Glutamatergic neuron (in vitro differentiated cells): ENCODE data around the gene CX3CL1. TPM values are rescaled to one million over a fixed set of nuclear protein-coding genes. Genes with fewer than 3 reads are reported as not detected.
"Not testable (repeated sequence)": the region's sequence is repeated elsewhere in the genome, so short reads cannot be mapped to it uniquely, and the experiment has no call there.

ENCODE experiments used
- DNase-seq: peaks from one replicate; pipeline ENCODE4 v3.0.0; 2022
- H3K27ac Mint-ChIP-seq: one replicate; pipeline ENCODE4 v1.8.0; 2020; ENCODE audit warnings: mild to moderate bottlenecking, mixed read lengths, inconsistent platforms; ENCODE audit not compliant: unreplicated experiment
- H3K27me3 Mint-ChIP-seq: one replicate; pipeline ENCODE4 v1.8.0; 2020; ENCODE audit warnings: mild to moderate bottlenecking, moderate library complexity, mixed read lengths, inconsistent platforms; ENCODE audit not compliant: unreplicated experiment
- H3K36me3 Mint-ChIP-seq: one replicate; pipeline ENCODE4 v1.8.0; 2020; ENCODE audit warnings: mild to moderate bottlenecking, mixed read lengths, inconsistent platforms; ENCODE audit not compliant: unreplicated experiment
- H3K4me1 Mint-ChIP-seq: one replicate; pipeline ENCODE4 v1.8.0; 2020; ENCODE audit warnings: mild to moderate bottlenecking, low read depth, mixed read lengths, inconsistent platforms; ENCODE audit not compliant: unreplicated experiment
- H3K4me3 Mint-ChIP-seq: one replicate; pipeline ENCODE4 v1.8.0; 2020; ENCODE audit warnings: mild to moderate bottlenecking, mixed read lengths, inconsistent platforms; ENCODE audit not compliant: unreplicated experiment
- H3K9me3 Mint-ChIP-seq: one replicate; pipeline ENCODE4 v1.8.0; 2020; ENCODE audit warnings: mild to moderate bottlenecking, moderate library complexity, mixed read lengths, inconsistent platforms; ENCODE audit not compliant: unreplicated experiment
- CTCF ChIP-seq: fragments of 200-600 bp; sonication (generic); IDR thresholded peaks from one replicate; pipeline ENCODE4 v1.5.0; 2021; ENCODE audit not compliant: partially characterized antibody, unreplicated experiment
- total RNA-seq: library from RNA; stranded (reverse); fragmentation: NEBNext Ultra II Directional; extraction: Animal tissue kit (Norgen Biotek cat#: 25700); gene quantifications from one replicate; pipeline ENCODE4 v1.2.1, GENCODE V29; 2021; ENCODE audit not compliant: unreplicated experiment

CX3CL1 gene
- total RNA-seq, 1 donor from 2014 or later: not detected

GRCh38 chr16:57395026-57395425 is 22.7 kb downstream of the CX3CL1 start:
- DNase-seq: no peak
- Mint-ChIP-seq H3K27ac (no peak overlapping the region), H3K27me3 (no peaks in the 10 kb centered on the region), H3K36me3 (no peaks in the 10 kb centered on the region), H3K4me1 (no peaks in the 10 kb centered on the region), H3K9me3 (peaks cover 3% of the 10 kb centered on the region), H3K4me3 (no peak overlapping the region)
- TF ChIP-seq CTCF: no peak

- Mint-ChIP-seq H3K27me3 (no peaks in the 10 kb centered on the region), H3K36me3 (no peaks in the 10 kb centered on the region), H3K4me3 (no peak overlapping the region), H3K27ac (no peak overlapping the region), H3K4me1 (no peaks in the 10 kb centered on the region), H3K9me3 (peaks cover 3% of the 10 kb centered on the region)
- no peak for DNase-seq
- TF ChIP-seq CTCF: no peak
These were observed 24.5 kb downstream of the CX3CL1 start for GRCh38 chr16:57396786-57397185.

- H3K27me3 Mint-ChIP-seq, DNase-seq, H3K36me3 Mint-ChIP-seq, H3K4me1 Mint-ChIP-seq, H3K27ac Mint-ChIP-seq, H3K4me3 Mint-ChIP-seq, H3K9me3 Mint-ChIP-seq: not testable (repeated sequence)
These were observed 25.2 kb downstream of the CX3CL1 start for GRCh38 chr16:57397493-57397892.

- Mint-ChIP-seq H3K4me1 (peaks cover 2% of the 10 kb centered on the region), H3K27me3 (peaks cover 9% of the 10 kb centered on the region), H3K9me3 (no peaks in the 10 kb centered on the region), H3K36me3 (no peaks in the 10 kb centered on the region), H3K27ac (no peak overlapping the region), H3K4me3 (no peak overlapping the region)
- TF ChIP-seq CTCF: no peak
- DNase-seq: no peak
These were observed 29.8 kb downstream of the CX3CL1 start for GRCh38 chr16:57401943-57402640.

GRCh38 chr16:57403965-57404817 is 31.9 kb downstream of the CX3CL1 start, which contains the start of gene CCL17:
CCL17 (plus strand) TSS chr16:57404767; CDS start chr16:57413933, 9,166 bp downstream.
- no peak for TF ChIP-seq CTCF
- no peak within 1 kb of the TSS for H3K4me3 Mint-ChIP-seq
- no peak within 1 kb of the TSS for H3K27ac Mint-ChIP-seq
- peaks cover under 1% of the 10 kb centered on the region for H3K9me3 Mint-ChIP-seq
- no peak for DNase-seq
- H3K27me3 Mint-ChIP-seq: peaks cover 13% of the 10 kb centered on the region
- peaks cover 2% of the 10 kb centered on the region for H3K4me1 Mint-ChIP-seq
- H3K36me3 Mint-ChIP-seq: peaks cover 4% of the 10 kb centered on the region
